Choroid plexus epithelial cell (primary cell): ENCODE data around the gene LOXL3.
"Not testable (repeated sequence)": the region's sequence is repeated elsewhere in the genome, so short reads cannot be mapped to it uniquely, and the experiment has no call there.

ENCODE experiments used
- DNase-seq: peaks from one replicate; pipeline ENCODE4 v3.0.0-alpha.2; 2010; ENCODE audit warnings: low read depth
- H3K4me3 ChIP-seq: 2 replicates; pipeline ENCODE4 v1.5.1; 2011; ENCODE audit warnings: low read depth, mild to moderate bottlenecking, control low read depth, low read length, moderate library complexity
- TF ChIP-seq, protein P1 (sequence below): conservative IDR thresholded peaks from 2 replicates; pipeline ENCODE4 v1.5.1; 2011; ENCODE audit warnings: low read depth, mild to moderate bottlenecking, control low read depth, inconsistent platforms, low read length, moderate library complexity

The LOXL3 gene

DNA sequence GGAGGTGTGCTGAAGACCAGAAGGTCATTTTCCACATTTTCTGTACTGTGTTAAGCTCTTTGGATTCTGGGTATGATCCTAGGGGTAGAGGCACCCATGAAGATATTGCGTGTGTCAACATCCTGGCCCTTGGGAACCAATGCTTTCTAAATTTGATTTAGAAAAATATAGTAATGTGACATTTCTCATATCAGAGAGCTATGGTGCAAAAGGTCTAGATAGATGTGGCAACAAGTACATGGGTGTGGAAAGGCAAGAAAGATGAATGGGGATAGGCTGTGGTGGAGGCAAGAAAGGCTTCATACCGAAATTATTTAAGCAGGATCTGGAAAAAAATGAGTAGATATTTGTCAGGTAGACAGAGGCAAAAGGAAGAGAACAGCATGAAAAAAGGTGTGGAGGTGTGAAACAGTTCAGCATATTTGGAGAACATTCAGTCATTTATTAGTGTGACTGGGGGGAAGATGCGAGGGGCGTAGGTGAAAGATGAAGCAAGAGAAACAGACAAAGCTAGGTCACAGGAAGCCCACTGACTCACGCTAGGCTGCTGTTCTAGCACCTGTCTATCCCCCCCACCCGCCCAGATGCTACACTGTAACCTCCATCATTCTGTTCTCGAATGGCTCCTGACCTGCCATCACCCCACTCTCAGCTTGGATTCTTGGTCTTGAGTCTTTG, 12.5 kb upstream of the LOXL3 start:
- no peak overlapping the region for H3K4me3 ChIP-seq
- TF ChIP-seq, protein P1, sequence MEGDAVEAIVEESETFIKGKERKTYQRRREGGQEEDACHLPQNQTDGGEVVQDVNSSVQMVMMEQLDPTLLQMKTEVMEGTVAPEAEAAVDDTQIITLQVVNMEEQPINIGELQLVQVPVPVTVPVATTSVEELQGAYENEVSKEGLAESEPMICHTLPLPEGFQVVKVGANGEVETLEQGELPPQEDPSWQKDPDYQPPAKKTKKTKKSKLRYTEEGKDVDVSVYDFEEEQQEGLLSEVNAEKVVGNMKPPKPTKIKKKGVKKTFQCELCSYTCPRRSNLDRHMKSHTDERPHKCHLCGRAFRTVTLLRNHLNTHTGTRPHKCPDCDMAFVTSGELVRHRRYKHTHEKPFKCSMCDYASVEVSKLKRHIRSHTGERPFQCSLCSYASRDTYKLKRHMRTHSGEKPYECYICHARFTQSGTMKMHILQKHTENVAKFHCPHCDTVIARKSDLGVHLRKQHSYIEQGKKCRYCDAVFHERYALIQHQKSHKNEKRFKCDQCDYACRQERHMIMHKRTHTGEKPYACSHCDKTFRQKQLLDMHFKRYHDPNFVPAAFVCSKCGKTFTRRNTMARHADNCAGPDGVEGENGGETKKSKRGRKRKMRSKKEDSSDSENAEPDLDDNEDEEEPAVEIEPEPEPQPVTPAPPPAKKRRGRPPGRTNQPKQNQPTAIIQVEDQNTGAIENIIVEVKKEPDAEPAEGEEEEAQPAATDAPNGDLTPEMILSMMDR, result no peak
- DNase-seq, result no peak

DNA sequence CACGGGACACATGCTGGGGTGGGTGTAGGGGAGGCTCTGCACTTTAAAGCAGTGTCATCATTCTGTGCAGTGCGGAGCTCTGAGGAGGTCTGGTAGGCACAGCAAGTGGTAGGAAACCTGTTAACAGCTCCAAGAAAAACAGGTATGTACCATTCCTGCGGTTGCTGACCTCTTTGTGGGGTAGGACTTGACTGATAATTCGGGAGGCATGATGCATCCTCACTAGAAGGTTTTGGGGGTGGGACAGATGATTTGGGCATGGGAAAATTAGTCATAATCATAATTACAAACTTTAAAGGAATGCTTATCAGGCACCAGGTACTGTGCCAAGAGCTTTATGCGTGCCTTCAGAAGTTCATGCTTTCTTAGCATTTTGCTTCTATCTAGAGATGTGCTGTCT, 10.5 kb upstream of the LOXL3 start:
- DNase-seq, result peak; percentile 56
- TF ChIP-seq, protein P1, result no peak
- no peak overlapping the region for H3K4me3 ChIP-seq

DNA sequence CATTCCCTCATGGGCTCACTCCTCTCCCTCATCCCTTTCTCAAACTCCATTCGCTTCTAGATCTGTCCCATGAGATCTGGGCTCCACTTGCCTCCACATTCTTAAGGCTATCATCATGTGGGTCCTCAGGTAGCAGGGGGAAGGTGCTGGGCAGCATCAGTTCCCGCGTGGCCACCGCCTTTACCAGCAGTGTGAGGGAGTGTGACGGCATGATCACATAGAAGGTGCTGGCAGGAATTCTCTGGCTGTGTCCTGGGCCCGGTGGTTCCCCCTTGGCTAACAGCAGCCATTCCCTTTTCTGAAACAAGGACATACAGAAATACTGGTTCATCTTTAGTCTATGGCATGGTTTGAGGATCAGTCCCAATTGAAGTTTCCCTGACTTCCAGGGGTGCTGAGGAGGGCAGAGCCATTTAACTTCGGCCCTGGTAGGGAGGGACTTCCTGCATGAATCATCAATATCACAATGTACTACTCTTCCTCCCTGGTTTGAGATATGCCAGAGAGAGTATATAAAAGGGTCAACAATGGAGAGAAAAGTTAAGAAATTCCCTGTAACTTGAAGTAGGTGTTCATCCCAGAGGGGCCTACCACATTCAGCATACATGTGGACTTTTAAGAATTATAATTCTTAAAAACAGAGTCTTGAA, 8.5 kb upstream of the LOXL3 start:
- TF ChIP-seq, protein P1, result no peak
- no peak for DNase-seq
- H3K4me3 ChIP-seq, result no peak overlapping the region

DNA sequence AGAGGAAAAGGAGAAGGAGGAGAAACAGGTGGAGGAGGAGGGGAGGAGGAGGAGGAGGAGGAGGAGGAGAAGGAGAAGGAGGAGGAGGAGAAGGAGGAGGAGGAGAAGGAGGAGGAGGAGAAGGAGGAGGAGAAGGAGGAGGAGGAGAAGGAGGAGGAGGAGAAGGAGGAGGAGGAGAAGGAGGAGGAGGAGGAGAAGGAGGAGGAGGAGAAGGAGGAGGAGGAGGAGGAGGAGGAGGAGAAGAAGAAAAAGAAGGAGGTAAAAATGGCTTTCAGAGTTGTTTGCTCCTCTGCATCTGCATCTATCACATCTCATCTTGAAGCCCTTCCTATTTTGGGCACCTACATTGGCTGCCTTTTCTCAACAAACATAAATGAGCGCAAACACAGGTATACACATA, 7.3 kb upstream of the LOXL3 start:
- not testable (repeated sequence) for DNase-seq, H3K4me3 ChIP-seq

DNA sequence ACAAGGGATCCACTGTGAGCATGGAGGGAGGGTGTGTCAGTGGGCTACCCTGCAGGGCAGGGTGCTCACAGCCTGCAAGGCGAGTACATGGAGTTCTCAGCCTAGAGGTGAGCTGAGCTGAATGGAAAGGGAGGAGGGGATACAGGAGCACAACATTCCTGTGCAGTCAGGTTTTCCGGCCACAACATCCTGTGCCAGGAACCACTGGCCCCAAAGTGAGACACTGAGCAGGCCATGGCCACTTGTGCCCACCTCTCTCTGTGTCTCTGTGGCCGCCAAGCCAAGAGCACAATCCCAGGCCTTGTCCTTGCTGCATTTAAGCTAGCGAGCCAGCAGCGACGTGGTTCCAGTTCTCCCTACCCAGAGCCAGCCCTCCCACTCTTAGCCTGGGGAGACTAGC, 6.8 kb upstream of the LOXL3 start:
- DNase-seq, result no peak
- TF ChIP-seq, protein P1, result no peak

DNA sequence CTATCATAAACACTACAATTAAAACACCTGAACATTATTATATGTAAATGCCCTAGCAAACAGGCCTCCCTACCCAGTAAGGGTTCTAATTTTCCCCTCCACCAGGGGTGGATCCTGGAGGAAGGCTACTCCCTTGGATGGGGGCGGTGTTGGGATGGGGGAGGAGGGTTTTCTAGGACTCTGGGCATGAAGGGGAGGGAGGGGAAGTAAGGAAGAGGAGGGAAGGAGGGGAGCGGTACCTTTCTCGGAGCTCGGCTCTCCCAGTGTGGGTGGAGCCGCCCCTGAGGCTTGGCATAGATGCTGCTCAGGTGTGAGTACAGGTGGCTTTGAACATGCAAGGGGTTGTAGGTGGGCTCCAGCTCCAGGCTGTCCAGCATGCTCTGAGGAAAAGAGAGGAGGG, 6.2 kb upstream of the LOXL3 start:
- TF ChIP-seq, protein P1, result no peak
- no peak overlapping the region for H3K4me3 ChIP-seq
- no peak for DNase-seq

More for the DNA sequence above, 6.8 kb upstream of the LOXL3 start:
- no peak overlapping the region for H3K4me3 ChIP-seq

DNA sequence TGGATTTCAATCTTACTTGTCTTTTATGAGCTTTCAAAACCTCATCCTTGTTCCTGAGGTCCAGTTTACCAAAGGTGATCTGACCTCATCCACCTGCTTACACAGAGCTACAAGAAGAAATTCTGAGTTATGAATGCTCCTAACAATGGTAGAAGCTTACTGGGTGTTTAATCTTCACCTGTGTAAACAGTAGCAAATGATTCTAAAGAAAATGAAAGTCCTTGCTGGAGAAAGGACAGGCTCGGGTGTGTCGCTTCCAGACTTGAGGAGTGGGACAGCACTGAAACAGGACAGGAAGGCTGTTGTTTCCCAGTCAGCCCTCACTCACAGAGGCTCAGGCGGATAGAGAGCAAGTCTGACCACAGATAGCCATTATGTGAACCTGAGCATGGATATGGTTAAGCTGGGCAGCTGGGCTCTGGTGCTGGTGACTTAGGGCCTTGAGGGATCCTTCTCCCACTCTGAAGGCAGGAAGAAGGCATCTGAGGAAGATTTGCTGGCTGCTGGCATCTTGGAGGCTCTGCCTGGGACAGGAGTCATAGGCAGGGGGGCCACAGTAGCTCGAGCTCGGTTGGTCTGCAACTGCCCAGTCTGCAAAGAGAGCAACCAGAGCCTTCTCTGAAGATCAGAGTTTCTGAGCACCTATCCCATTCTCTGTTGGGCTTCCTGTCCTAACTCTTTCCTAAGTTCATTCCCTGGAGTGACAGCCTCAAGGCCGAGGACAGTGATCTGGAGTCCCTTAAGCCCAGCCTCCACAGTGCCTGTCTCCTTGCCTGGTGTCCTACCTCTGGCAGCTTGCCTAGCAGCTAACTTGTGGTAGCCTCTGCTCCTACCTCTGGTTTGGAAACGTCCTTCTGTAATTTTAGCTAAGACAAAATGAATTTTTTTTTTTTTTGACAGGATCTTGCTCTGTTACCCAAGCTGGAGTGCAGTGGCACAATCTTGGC, 4.8 kb upstream of the LOXL3 start:
- TF ChIP-seq, protein P1, result no peak
- no peak overlapping the region for H3K4me3 ChIP-seq
- DNase-seq, result no peak
